ENCODE data around the gene SMLR1. TPM values are rescaled to one million over a fixed set of nuclear protein-coding genes. Genes with fewer than 3 reads are reported as not detected.
A peak's percentile ranks its signal among the peaks of the same experiment; 100 is the strongest.

Gene SMLR1
- not detected in 2 replicates for total RNA-seq (2021)
- Bru-seq, nascent RNA: percentile 12 among the genes with signal in this experiment
- percentile 8 among the genes with signal in this experiment for BruChase-seq, experiment 1, labeled RNA remaining after a 2-hour chase
- not detected for BruChase-seq, experiment 2, labeled RNA remaining after a 6-hour chase
- long read RNA-seq: 0 reads

GRCh38 chr6:130827247-130828149, at the start of gene SMLR1:
SMLR1 (plus strand) TSS chr6:130827406; CDS start chr6:130827414, 8 bp downstream.
- CTCF ChIA-PET: no interaction called here
- TF ChIP-seq CTCF (conservative IDR thresholded peaks at IDR 0.05; ENCODE audit: low read depth, low read length) (no peak), EZH2 (IDR thresholded peaks at IDR 0.05; ENCODE audit: borderline replicate concordance, low read depth, low read length, poor library complexity, severe bottlenecking) (no peak)
- BruUV-seq (replicated peaks): no TSS peak
- Histone ChIP-seq H3K27me3 (replicated peaks; ENCODE audit: insufficient read depth, low read depth, low read length, poor library complexity) (no peaks in the 10 kb centered on the region), H3K36me3 (ENCODE audit: insufficient read depth, low read length, poor library complexity, severe bottlenecking) (no peaks in the 10 kb centered on the region), H3K4me1 (ENCODE audit: insufficient read depth, low read length, poor library complexity, severe bottlenecking) (no peaks in the 10 kb centered on the region), H3K9me3 (ENCODE audit: low read depth, low read length, poor library complexity, severe bottlenecking) (no peaks in the 10 kb centered on the region), H3K4me3 (ENCODE audit: low read depth, low read length, poor library complexity, severe bottlenecking) (no peak within 1 kb of the TSS), H3K27ac (ENCODE audit: low read depth, low read length, poor library complexity, severe bottlenecking) (no peak within 1 kb of the TSS)
- POLR2A ChIA-PET (ENCODE audit: low non-redundant PET): no interaction called here
- intact Hi-C loops (cut with micrococcal nuclease; ENCODE audit: unreplicated experiment): no loop called here
- DNase-seq (ENCODE audit: low spot score): no peak

GRCh38 chr6:130778946-130779657, 48.1 kb upstream of the SMLR1 start:
- intact Hi-C loops (cut with micrococcal nuclease; ENCODE audit: unreplicated experiment): no loop called here
- H3K27me3 ChIP-seq (replicated peaks; ENCODE audit: insufficient read depth, low read depth, low read length, poor library complexity): no peaks in the 10 kb centered on the region
- H3K27ac ChIP-seq (ENCODE audit: low read depth, low read length, poor library complexity, severe bottlenecking): no peak overlapping the region
- no peak for TF ChIP-seq CTCF (conservative IDR thresholded peaks at IDR 0.05; ENCODE audit: low read depth, low read length)
- TF ChIP-seq EZH2 (IDR thresholded peaks at IDR 0.05; ENCODE audit: borderline replicate concordance, low read depth, low read length, poor library complexity, severe bottlenecking): no peak
- ChIA-PET CTCF (no interaction called here), POLR2A (ENCODE audit: low non-redundant PET) (no interaction called here)
- no peak overlapping the region for H3K4me3 ChIP-seq (ENCODE audit: low read depth, low read length, poor library complexity, severe bottlenecking)
- H3K4me1 ChIP-seq (ENCODE audit: insufficient read depth, low read length, poor library complexity, severe bottlenecking): no peaks in the 10 kb centered on the region
- BruUV-seq (replicated peaks): no TSS peak
- H3K9me3 ChIP-seq (ENCODE audit: low read depth, low read length, poor library complexity, severe bottlenecking): no peaks in the 10 kb centered on the region
- no peaks in the 10 kb centered on the region for H3K36me3 ChIP-seq (ENCODE audit: insufficient read depth, low read length, poor library complexity, severe bottlenecking)
- DNase-seq (ENCODE audit: low spot score): no peak

- no peak for DNase-seq (ENCODE audit: low spot score)
- H3K4me1 ChIP-seq (ENCODE audit: insufficient read depth, low read length, poor library complexity, severe bottlenecking): no peaks in the 10 kb centered on the region
- ChIA-PET CTCF (no interaction called here), POLR2A (ENCODE audit: low non-redundant PET) (no interaction called here)
- BruUV-seq (replicated peaks): no TSS peak
- intact Hi-C loops (cut with micrococcal nuclease; ENCODE audit: unreplicated experiment): no loop called here
- TF ChIP-seq EZH2 (IDR thresholded peaks at IDR 0.05; ENCODE audit: borderline replicate concordance, low read depth, low read length, poor library complexity, severe bottlenecking): no peak
- no peak for TF ChIP-seq CTCF (conservative IDR thresholded peaks at IDR 0.05; ENCODE audit: low read depth, low read length)
- H3K9me3 ChIP-seq (ENCODE audit: low read depth, low read length, poor library complexity, severe bottlenecking): no peaks in the 10 kb centered on the region
- no peaks in the 10 kb centered on the region for H3K36me3 ChIP-seq (ENCODE audit: insufficient read depth, low read length, poor library complexity, severe bottlenecking)
- no peak overlapping the region for H3K27ac ChIP-seq (ENCODE audit: low read depth, low read length, poor library complexity, severe bottlenecking)
- H3K4me3 ChIP-seq (ENCODE audit: low read depth, low read length, poor library complexity, severe bottlenecking): no peak overlapping the region
- H3K27me3 ChIP-seq (replicated peaks; ENCODE audit: insufficient read depth, low read depth, low read length, poor library complexity): no peaks in the 10 kb centered on the region
Measured at GRCh38 chr6:130779658-130780033, 47.6 kb upstream of the SMLR1 start.
